Body of pancreas (tissue), 4 donors: ENCODE measurements around the gene DLGAP1. TPM values are rescaled to one million over a fixed set of nuclear protein-coding genes. Genes with fewer than 3 reads are reported as not detected.

Experiments
- ATAC-seq: fragments of 150-250 bp; one replicate; pipeline ENCODE4 v1.9.1; 2016
- DNase-seq, 4 donors: peaks; one replicate each; pipeline ENCODE4 v3.0.0-alpha.2; 2019
- H3K27ac ChIP-seq, 4 donors: fragments of 200-600 bp; sonication (generic); 1 replicate in 3 of 4; 2 replicates in 1 of 4; pipeline versions ENCODE4 v1.5.1 to v1.6.1; 2016 to 2019; ENCODE audit warnings: mild to moderate bottlenecking in 1 of 4, mixed read lengths in 1 of 4, moderate library complexity in 1 of 4
- H3K27me3 ChIP-seq, 2 donors: fragments of 200-600 bp; sonication (generic); one replicate each; pipeline ENCODE4 v1.6.0; 2016; ENCODE audit warnings: mild to moderate bottlenecking in 1 of 2
- H3K36me3 ChIP-seq, 2 donors: fragments of 200-600 bp; sonication (generic); replicated peaks in 1 of 2; 2 replicates each; pipeline ENCODE4 v1.5.1; 2016; ENCODE audit warnings: low read depth in 2 of 2; ENCODE audit not compliant: insufficient read depth in 1 of 2
- H3K4me1 ChIP-seq: fragments of 200-600 bp; sonication (generic); one replicate; pipeline ENCODE4 v1.6.0; 2016
- H3K4me3 ChIP-seq, 2 donors: fragments of 200-600 bp; sonication (generic); 1 replicate in 1 of 2; 2 replicates in 1 of 2; pipeline ENCODE4 v1.5.1; 2016 to 2019
- H3K9me3 ChIP-seq, 3 donors: fragments of 200-600 bp; sonication (generic); 1 replicate in 2 of 3; 2 replicates in 1 of 3; pipeline ENCODE4 v1.5.1; 2016
- POLR2A ChIP-seq, 3 donors: fragments of 450-650 bp; IDR thresholded peaks; one replicate each; pipeline ENCODE4 v1.6.1; 2016; ENCODE audit warnings: antibody characterized with exemption in 3 of 3, mild to moderate bottlenecking in 2 of 3
- WGBS, 2 donors: methylation state at CpG; one replicate each; pipeline ENCODE4 v1.1.5; 2017; 5-methylcytosine and 5-hydroxymethylcytosine counted together
- intact Hi-C: fragments of 100-400 bp; cut with DNase I; formaldehyde crosslinking; loops from one replicate; pipeline ENCODE4 v1.15.1; 2023
- total RNA-seq, 2 donors: library from RNA; depleted of rRNA; stranded (reverse); fragments of >200 nt; gene quantifications; one replicate each; pipeline ENCODE4 v1.1.0, GENCODE V29; 2016
- TF ChIP-seq, protein P1 (sequence below), 7 experiments: fragments of 450-650 bp in 4 of 7; fragments of 200-600 bp in 3 of 7; sonication (generic) in 3 of 7; IDR thresholded peaks; one replicate each; pipeline ENCODE4 v1.5.1; 2016 to 2019; ENCODE audit warnings: antibody characterized with exemption in 7 of 7

The DLGAP1 gene
- total RNA-seq, 2 donors from 2014 or later: 0.52 to 7.9 TPM

DNA sequence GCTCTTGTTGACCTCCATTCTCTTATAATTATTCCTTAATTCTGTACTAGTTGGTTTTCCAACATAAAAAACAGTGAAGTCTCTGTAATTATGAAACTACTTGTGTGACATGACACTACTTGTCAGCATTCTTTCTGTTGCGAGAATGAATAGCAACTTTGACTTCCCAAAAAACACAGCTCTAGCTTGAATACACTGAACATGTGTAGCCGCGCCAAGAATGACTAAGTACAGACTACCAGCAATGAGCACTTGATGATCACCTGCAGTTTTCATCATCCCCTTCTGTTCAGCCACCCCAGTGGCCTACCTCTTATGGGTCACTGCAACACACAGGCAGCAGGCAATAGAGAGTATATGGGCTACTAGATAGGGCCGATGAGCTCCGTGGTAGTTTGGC is 775.9 kb downstream of the DLGAP1 start:
- H3K27me3 ChIP-seq: no peaks in the 10 kb centered on the region
- H3K27ac ChIP-seq: no peak overlapping the region
- WGBS, 2 donors: 80 to 93% methylated on average over 5 of the region's 5 CpGs
- H3K4me1 ChIP-seq: no peaks in the 10 kb centered on the region
- TF ChIP-seq, protein P1, sequence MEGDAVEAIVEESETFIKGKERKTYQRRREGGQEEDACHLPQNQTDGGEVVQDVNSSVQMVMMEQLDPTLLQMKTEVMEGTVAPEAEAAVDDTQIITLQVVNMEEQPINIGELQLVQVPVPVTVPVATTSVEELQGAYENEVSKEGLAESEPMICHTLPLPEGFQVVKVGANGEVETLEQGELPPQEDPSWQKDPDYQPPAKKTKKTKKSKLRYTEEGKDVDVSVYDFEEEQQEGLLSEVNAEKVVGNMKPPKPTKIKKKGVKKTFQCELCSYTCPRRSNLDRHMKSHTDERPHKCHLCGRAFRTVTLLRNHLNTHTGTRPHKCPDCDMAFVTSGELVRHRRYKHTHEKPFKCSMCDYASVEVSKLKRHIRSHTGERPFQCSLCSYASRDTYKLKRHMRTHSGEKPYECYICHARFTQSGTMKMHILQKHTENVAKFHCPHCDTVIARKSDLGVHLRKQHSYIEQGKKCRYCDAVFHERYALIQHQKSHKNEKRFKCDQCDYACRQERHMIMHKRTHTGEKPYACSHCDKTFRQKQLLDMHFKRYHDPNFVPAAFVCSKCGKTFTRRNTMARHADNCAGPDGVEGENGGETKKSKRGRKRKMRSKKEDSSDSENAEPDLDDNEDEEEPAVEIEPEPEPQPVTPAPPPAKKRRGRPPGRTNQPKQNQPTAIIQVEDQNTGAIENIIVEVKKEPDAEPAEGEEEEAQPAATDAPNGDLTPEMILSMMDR (IDR thresholded peaks at IDR 0.05): no peak
- TF ChIP-seq POLR2A (IDR thresholded peaks at IDR 0.05): no peak
- H3K4me3 ChIP-seq: no peak overlapping the region
- no peaks in the 10 kb centered on the region for H3K36me3 ChIP-seq
- no peaks in the 10 kb centered on the region for H3K9me3 ChIP-seq
- intact Hi-C loops: no loop called here
- ATAC-seq (no peak), DNase-seq (no peak)

DNA sequence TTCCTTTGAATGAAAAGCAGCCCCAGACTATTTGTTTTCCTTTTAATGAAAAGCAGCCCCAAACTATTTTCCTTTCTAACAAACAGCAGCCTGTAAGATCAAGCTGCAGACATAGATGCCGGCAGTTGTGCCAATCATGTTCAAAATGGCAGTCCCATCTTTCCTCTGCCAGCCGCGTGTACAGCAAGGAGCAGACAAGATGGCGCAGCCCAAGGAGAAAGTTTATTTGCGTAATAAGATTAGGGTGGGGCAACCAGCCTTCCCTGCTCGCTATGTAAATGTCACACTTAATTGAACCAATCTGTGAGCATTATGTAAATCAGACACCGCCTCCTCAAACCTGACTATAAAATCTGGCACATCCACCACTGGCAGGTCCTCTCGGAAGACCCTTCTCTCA is 779.1 kb downstream of the DLGAP1 start:
- WGBS, 2 donors: 83 to 87% methylated on average over 8 of the region's 8 CpGs
- Histone ChIP-seq H3K36me3 (no peaks in the 10 kb centered on the region), H3K4me1 (no peaks in the 10 kb centered on the region), H3K4me3 (no peak overlapping the region), H3K27me3 (no peaks in the 10 kb centered on the region), H3K27ac (no peak overlapping the region), H3K9me3 (no peaks in the 10 kb centered on the region)
- DNase-seq (no peak), ATAC-seq (no peak)
- intact Hi-C loops: no loop called here
- no peak for TF ChIP-seq POLR2A (IDR thresholded peaks at IDR 0.05)
- TF ChIP-seq, protein P1 (IDR thresholded peaks at IDR 0.05): no peak

DNA sequence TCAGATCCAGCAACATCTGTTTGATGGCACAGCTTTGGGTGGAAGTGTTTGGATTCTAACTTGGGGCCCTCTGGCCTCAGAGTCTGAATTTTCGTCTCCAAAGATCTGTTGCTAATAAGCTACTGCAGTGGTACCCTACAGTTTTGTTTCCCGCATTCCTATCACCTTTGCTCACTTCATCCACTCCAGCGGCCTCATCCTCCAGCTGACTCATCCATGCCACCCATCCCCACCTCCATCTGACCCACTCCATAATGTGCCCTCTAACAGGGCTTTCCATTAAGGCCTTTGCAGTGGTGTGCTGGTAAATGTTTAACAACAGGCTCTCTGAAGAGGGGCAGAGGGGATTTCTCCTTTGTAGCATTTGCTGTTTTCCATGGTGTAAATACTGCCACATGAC is 779.7 kb downstream of the DLGAP1 start:
- WGBS, 2 donors: 91 to 98% methylated on average over 3 of the region's 3 CpGs
- no peak for TF ChIP-seq POLR2A (IDR thresholded peaks at IDR 0.05)
- TF ChIP-seq, protein P1 (IDR thresholded peaks at IDR 0.05): no peak
- ATAC-seq: no peak
- Histone ChIP-seq H3K9me3 (no peaks in the 10 kb centered on the region), H3K27me3 (no peaks in the 10 kb centered on the region), H3K4me1 (no peaks in the 10 kb centered on the region), H3K36me3 (no peaks in the 10 kb centered on the region), H3K4me3 (no peak overlapping the region), H3K27ac (no peak overlapping the region)
- DNase-seq: no peak
- intact Hi-C loops: no loop called here

DNA sequence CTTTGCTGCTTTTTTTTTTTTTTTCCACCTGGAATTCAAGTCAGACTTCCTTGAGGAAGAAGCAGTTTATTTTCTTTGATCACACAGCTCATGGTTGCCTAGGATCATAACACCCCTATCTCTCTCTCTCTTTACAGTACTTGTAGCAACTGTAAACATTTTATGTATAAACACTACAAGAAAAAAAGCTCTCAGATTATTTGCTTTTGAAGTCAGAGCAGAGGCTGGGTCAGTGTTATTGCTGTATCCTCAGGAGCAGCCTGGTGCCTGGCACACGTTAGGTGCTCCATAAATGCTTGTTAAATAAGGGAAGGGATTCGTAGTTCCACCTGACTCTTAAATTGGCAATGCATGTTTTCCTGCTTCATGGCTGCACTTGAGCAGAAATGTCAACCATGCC is 783.9 kb downstream of the DLGAP1 start:
- TF ChIP-seq POLR2A (IDR thresholded peaks at IDR 0.05): no peak
- TF ChIP-seq, protein P1 (IDR thresholded peaks at IDR 0.05): no peak
- WGBS, 2 donors: 50 to 63% methylated on average over 2 of the region's 2 CpGs
- H3K4me1 ChIP-seq: peaks cover under 1% of the 10 kb centered on the region
- H3K9me3 ChIP-seq: no peaks in the 10 kb centered on the region
- H3K4me3 ChIP-seq: no peak overlapping the region
- H3K27me3 ChIP-seq: no peaks in the 10 kb centered on the region
- no peaks in the 10 kb centered on the region for H3K36me3 ChIP-seq
- no peak for ATAC-seq
- intact Hi-C loops: no loop called here
- no peak overlapping the region for H3K27ac ChIP-seq
- DNase-seq: no peak

DNA sequence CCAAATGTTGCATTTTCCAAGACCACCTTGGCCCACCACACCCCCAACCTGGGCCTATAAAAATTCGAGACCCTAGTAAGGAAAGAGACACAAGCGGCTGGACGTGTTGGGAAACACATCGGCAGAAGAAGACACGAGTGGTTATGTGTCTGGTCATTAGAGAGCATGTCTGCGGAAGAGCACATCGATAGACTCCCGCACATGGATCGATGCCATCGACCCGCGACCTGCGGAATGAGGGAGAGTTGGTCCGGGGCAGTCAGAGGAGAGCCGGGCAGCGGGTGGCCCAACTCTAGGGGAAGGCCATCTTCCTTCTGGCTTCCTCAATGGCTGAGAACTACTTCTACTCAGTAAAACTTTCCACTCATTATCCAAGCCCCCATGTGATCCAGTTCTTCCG is 785.7 kb downstream of the DLGAP1 start:
- intact Hi-C loops: loop anchor here (5.0 to 10.0 kb wide), 2 partner anchors 215 to 387 kb away; partner anchors contain the start of gene TGIF1

More for the DNA sequence above, 785.7 kb downstream of the DLGAP1 start:
- H3K4me3 ChIP-seq: no peak overlapping the region
- DNase-seq (no peak), ATAC-seq (no peak)
- H3K27ac ChIP-seq: no peak overlapping the region
- H3K27me3 ChIP-seq: no peaks in the 10 kb centered on the region
- H3K9me3 ChIP-seq: no peaks in the 10 kb centered on the region
- TF ChIP-seq POLR2A (IDR thresholded peaks at IDR 0.05): no peak
- TF ChIP-seq, protein P1 (IDR thresholded peaks at IDR 0.05): no peak
- peaks cover 9% of the 10 kb centered on the region for H3K4me1 ChIP-seq
- no peaks in the 10 kb centered on the region for H3K36me3 ChIP-seq
- 88 to 89% methylated on average over 17 of the region's 17 CpGs for WGBS, 2 donors
